HL-60/S4 treated with phorbol 12-myristate 13-acetate at 8.2 ng/mL for 4 days and 3 days (cell line): Measurements from ENCODE around the gene RIPOR3.
"Not testable (repeated sequence)": the region's sequence is repeated elsewhere in the genome, so short reads cannot be mapped to it uniquely, and the experiment has no call there.

ENCODE experiments used
- in situ Hi-C: fragments of 300-500 bp; cut with MboI; formaldehyde crosslinking; loops from 2 replicates; pipeline ENCODE4 v1.15.0; 2022; ENCODE audit warnings: low sequenced_read_pairs

RIPOR3 gene

DNA sequence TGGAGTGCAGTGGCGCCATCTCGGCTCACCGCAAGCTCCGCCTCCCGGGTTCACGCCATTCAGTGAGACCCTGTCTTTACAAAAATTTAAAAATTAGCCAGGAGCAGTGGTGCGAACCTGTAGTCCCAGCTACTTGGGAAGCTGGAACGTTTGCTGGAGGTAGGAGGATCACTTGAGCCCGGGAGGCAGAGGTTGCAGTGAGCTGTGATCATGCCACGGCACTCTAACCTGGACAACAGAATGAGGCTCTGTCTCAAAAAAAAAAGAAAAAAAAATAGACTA lies 34.3 kb upstream of the RIPOR3 start:
- in situ Hi-C loops = loop anchor here (25.0 kb wide), 1 partner anchor 238 kb away; no protein-coding TSS in a partner anchor

DNA sequence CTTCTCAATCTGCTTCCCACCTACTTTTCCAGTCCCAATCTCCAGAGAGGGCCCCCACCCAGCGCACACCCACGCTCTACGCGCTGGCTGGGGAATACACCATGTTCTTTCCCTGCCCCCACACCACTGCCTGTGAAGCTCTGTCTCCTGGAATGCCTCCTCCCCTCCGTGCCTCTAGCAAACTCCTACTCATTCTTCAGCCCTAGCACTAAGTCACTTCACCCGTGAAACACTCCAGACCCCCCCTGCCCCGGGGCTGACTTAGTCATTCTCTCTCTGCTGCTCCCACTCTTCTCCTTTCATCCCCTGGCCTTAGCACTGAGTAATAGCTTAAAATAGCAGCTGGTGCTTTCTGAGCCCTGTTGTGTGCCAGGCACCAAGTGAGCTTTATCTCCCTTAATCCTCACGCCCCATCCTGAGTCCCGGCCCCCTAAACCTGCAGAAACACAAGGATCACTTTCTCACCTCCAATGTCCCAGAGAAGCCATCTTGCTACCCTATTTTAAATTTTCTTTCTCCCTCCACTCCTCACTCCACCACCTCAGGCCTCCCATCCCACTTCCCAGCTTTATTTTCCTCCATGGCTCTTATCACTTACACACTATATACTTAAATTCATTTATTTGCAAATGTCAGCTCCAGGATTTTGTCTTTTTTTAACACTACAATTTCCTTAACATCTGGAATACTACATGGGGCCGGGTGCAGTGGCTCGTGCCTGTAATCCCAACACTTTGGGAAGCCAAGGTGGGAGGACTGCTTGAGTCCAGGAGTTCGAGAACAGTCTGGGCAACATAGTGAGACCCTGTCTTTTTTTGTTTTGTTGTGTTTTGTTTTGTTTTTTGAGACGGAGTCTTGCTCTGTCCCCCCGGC lies 33.7 kb upstream of the RIPOR3 start:
- in situ Hi-C loops = loop anchor here (25.0 kb wide), 1 partner anchor 238 kb away; no protein-coding TSS in a partner anchor

DNA sequence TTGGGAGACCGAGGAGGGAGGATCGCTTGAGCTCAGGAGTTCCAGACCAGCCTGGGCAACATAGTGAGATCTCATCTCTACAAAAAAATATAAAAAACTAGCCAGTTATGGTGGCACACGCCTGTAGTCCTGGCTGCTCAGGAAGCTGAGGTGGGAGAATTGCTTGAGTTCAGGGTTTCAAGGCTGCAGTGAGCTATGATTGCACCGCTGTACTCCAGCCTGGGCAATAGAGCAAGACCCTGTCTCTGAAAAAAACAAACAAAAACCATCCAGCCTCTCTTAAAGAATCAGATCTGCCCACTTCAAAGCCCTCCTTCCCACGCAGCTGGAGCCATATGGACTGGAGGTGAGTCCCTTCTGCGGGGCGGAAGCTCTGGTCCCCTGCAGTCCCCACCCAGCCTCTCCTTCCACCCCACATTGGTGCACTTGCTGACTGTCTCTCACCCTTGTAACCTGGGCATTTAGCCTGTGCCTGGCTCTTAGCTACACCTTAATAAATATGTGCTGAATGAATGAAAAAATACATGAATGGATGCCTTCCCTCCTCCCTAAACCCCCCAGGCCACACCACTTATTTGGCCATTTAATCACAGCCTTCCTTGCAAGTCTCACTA lies 32.9 kb upstream of the RIPOR3 start:
- in situ Hi-C loops = no loop called here

DNA sequence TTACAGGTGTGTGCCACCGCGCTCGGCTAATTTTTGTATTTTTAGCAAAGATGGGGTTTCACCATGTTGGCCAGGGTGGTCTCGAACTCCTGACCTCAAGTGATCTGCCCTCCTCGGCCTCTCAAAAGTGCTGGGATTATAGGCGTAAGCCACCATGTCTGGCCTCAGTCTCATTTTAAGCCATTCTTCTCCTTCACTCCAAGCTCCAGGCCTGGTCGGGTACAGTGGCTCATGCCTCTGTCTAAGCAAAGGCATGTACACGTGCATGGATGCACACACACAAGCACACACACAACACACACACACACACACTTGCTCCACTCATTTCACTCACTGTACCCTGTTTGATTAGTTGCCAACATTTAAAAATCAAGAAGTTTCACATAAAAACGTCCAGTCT lies 32.3 kb upstream of the RIPOR3 start:
- in situ Hi-C loops = no loop called here

DNA sequence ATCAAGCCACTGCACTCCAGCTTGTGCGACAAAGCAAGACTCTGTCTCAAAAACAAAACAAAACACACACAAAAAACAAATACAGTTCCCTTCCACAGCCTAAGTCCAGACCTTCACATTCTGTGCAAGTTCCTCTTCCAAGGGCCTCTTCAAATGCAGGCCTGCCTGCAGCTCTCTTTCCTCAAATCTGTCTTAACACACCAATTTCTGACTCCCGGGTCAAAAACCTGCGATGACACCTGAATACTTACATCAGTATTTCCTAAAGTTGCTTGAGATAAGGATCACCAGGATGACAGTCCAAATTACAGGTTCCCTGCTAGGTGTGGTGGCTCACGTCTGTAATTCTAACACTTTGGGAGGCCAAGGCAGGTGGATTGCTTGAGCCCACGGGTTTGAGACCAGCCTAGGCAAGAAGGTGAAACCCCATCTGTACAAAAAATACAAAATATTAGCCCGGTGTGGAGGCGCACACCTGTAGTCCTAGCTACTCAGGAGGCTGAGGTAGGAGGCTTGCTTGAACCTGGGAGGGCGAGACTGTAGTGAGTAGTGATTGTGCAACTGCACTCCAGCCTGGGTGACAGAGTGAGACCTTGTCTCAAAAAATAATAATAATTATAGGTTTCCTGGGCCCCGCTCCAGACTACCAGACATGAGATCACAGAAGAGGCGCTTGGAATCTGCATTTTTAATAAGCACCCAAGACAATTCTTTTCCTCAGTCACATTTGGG lies 31.2 kb upstream of the RIPOR3 start:
- in situ Hi-C loops = no loop called here

DNA sequence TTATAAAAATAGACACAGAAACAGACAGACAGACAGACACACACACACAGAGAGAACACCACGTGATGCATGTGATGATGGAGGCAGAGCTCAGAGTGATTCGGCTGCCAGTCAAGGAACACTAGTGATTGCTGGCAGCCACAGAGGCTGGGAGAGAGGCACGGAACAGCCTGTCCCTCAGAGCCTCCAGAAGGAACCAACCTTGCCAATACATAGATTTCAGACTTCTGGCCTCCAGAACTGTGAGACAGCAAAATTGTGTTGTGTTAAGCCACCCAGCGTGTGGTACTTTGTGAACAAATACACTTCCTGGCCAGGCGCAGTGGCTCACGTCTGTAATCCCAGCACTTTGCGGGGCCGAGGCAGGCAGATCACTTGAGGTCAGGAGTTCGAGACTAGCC lies 30.5 kb upstream of the RIPOR3 start:
- in situ Hi-C loops = no loop called here

DNA sequence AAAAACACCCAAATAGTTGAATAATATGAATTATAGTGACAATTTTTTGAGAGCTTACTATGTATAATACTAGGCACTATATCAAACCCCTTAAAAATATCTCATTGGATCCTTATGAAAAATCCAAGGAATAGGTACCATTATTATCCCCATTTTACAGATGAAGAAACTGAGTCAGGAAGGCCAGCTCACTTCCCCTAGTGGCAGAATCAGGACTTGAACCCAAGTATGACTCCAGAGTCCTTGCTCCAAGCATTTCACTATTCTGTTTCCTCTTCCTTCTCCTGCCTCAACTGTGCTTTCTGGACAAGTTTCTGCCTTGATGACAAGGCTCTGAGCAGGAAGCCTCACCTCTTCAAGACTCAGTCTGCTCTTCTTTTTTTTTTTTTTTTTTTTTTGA lies 29.2 kb upstream of the RIPOR3 start:
- in situ Hi-C loops = no loop called here

DNA sequence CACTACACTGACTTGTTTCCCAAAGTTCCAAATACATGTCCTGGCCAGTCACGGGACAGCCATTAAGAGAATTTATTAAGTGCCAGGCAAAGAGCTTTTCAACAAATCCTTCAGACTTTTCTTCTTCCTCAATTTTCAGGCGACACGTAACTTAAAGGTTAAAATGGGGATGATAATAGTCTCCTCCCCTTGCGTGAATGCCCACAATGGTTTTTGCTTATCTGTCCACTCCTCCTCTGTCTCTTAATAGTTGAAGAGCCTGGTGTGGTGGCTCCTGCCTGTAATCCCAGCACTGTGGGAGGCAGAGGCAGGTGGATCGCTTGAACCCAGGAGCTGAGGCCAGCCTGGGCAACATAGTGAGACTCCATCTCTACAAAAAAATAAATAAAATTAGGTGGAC lies 28.7 kb upstream of the RIPOR3 start:
- in situ Hi-C loops = no loop called here

DNA sequence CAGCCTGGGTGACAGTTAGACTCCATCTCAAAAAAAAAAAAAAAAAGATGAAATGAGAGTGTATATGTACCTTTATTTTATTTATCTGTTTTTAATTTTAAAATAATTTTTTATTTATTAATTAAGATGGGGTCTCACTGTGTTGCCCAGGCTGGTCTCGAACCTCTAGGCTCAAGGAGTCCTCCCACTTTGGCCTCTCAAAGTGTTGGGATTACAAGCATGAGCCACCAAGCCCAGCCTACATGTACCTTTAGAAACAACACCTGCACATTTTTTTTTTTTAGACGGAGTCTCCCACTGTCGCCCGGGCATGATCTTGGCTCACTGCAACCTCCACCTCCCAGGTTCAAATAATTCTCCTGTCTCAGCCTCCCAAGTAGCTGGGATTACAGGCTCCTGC lies 28.0 kb upstream of the RIPOR3 start:
- in situ Hi-C loops = no loop called here

DNA sequence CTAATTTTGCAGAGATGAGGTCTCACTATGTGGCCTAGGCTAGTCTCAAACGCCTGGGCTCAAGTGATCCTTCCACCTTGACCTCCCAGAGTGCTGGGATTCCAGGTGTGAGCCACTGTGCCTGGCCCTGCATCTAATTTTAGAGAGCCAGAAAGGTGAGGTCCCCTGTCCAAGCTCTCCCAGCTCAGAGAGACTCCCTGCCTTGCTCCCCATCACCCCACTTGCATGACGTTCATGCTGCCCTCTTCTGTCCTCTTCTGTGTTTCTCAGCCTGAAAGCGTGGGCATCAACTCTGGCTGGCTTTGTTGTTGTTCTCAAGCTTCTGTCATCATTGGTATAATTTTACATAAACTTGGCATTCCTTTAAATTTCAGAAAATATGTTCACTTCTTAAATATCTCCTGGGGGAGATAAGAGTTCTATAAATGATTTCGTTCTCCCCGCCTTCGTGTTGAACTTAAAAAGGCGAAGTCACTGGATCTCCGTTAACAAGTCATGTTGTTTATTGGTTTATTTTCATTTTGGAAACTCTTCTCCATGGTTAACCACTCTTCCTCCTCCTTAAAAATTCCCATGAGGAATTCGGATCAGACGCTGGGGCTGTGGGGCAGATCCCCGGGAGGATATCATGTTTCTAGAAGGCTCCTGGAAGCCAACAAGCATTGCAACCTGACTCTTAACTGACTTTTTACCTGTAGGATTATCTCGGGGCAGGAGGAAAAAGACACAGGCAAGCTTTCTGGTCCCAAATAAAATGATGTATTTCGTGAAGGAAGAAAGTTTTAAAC lies 26.8 kb upstream of the RIPOR3 start:
- in situ Hi-C loops = no loop called here

DNA sequence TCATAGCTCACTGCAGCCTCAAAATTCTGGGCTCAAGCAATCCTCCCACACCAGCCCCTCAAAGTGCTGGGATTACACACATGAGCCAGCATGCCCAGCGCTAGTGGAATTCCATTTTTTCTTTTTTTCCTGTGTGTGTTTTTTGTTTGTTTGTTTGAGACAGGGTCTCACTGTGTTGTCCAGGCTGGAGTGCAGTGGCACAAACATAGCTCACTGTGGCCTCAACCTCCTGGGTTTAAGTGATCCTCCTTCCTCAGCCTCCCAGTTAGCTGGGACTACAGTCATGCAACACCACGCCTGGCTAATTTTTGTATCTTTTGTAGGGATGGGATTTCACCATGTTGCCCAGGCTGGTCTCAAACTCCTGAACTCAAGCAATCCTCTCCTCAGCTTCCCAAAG lies 26.0 kb upstream of the RIPOR3 start:
- in situ Hi-C loops = no loop called here

DNA sequence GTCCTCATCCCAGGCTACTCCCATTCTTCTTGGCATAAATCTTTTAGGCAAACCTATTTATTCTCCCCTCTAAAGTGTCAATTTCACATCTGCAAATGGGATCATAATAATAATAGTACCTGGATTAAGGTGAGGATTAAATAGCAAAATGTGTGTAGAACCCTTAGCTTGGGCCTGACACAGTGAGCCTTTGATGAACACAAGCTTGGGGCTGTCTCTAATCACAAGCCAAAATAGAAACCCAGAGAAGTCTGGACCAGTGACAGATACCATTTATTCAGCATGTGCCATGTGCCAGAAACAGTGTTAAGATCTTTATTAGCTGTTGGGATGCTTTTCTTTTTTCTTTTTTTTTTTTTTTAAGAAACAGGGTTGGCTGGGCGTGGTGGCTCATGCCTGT lies 25.2 kb upstream of the RIPOR3 start:
- in situ Hi-C loops = no loop called here

DNA sequence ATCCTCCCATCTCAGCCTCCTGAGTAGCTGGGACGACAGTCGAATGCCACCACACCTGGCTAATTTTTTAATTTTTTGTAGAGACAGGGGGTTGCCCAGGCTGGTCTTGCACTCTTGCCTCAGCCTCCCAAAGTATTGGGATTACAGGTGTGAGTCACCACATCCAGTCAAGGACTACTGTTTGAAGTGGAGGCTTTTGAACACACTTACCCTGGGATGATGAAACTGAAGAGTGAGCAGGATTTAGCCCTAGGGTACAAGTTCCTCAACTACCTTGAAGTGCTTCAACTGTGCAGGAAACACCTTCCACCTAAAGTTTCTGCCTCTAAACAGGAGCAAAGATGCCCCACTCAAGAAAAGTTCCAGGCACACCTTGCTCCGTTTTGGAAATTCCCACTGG lies 24.4 kb upstream of the RIPOR3 start:
- in situ Hi-C loops = no loop called here

DNA sequence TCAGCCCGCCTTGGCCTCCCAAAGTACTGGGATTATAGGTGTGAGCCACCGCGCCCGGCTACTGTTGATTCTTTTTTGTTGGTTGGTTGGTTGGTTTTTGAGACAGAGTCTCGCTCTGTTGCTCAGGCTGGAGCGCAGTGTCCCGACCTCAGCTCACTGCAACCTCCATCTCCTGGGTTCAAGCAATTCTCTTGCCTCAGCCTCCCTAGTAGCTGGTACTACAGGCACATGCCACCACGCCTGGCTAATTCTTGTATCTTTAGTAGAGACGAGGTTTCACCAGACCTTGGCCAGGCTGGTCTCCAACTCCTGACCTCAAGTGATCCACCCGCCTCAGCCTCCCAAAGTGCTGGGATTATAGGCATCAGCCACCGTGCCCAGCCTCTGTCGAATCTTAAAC lies 23.1 kb upstream of the RIPOR3 start:
- in situ Hi-C loops = not testable (repeated sequence)

DNA sequence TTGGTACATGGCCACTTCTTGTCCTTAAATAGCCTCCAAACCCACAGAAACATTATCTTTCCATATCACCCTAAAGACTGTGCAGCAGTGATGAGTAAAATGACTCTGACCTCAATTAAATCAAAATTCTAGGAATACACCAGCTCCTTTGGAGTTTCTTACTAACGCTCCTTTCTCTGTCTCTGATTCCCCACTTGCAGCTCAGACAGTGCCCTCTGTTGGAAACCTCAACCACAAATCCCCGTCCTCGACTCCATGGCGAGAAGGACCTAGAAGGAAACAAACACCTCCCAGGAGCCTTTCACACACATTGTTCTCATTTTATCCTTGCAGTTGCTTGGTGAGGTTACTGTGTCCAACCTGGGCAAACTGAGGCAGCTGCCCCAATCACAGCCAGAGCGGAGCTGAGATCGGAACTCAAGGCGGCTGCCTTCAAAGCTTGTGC lies 22.3 kb upstream of the RIPOR3 start:
- in situ Hi-C loops = no loop called here

DNA sequence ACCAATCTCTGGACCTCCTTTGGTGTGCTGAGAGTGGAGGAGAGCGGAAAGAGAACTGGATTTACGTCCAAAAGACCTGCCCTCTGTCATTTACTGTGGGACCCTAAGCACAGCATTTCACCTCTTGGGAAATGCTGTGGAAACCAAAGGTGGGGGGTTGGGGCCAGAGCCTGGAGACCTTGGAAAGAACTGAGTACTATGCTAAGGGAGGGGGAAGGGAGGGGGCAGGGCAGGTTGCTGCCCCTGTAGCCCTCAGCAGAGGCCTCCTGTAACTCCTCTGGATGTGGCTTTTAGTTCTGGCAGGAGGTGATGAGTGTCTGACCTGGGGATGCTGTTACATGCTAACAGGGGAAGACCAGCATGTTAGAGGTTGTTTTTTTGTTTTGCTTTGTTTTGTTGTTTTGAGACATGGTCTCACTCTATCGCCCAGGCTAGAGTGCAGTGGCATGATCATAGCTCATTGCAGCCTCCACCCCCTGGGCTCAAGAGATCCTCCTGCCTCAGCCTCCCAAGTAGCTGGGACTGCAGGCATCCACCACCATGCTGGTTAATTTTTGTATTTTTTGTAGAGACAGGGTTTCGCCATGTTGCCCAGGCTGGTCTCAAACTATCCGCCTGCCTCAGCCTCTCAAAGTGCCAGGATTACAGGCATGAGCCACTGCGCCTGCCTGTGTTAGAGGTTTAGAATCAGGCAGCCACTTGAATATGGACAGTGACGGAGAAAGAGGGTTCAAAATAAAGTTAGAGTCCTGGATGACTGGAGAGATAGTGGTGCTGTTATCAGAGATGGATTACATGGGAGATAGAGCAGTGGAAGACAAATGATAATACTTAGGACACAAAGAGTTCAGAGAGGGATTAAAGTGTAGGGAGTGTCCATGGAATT lies 21.7 kb upstream of the RIPOR3 start:
- in situ Hi-C loops = no loop called here

DNA sequence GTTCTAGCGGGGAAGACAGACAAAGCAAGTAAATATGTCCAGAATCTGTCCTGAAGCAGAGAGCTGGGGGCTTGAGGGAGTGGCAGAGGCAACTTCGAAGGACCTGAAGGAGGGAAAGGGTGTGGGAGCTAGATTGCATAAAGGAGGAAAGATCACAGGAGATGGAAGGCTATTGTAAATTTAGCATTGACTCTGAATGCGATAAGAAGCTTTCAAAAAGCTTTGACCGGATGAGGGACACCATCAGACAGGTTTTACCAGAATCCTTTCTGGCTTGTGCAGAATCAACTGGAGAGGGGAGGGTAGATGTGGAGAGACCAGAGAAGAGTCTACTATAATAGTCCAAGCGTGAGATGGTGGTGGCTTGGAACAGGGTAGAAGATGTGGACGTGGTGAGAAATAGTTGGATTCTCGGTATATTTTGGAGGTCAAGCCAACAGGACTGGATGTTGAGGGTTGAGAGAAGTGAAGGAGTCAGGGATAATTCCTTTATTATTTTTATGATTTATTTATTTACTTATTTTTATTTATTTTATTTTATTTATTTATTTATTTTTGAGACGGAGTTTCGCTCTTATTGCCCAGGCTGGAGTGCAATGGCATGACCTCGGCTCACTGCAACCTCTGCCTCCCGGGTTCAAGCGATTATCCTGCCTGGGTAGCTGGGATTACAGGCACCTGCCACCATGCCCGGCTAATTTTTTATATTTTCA lies 19.9 kb upstream of the RIPOR3 start:
- in situ Hi-C loops = no loop called here

DNA sequence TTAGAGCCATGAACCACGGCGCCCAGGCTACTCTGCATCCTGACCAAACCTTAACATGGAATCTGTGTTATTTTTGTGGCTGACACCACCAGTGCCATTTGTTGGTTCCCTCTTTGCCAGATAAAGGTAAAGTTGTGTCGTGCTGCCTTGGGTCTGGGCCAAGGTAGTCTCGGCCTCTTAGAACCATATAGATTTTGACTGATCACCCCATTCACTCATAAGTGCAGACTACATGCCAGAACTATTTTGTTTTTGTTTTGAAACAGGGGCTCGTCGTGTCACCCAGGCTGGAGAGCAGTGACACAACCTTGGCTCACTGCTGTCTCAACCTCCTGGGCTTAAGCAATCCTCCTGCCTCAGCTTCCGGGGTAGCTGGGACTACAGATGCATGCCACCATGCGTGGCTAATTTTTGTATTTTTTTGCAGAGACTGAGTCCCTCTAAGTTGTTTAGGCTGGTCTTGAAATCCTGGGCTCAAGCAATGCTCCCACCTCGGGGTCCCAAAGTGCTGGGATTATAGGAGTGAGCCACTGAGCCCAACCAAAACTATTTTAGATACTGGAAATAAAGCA lies 19.2 kb upstream of the RIPOR3 start:
- in situ Hi-C loops = no loop called here

DNA sequence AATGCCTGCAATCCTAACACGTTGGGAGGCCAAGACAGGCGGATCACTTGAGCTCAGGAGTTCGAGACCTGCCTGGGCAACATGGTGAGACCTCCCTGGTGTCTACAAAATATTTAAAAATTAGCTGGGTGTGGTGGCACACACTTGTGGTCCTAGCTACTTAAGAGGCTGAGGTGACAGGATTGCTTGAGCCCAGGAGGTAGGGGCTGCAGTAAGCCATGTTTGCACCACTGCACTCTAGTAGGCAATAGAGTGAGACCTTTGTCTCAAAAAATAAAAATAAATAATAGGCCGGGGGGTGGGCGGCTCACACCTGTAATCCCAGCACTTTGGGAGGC lies 18.3 kb upstream of the RIPOR3 start:
- in situ Hi-C loops = no loop called here
